GM18511 (cell line): ENCODE data around the gene UBFD1.
"Not testable (repeated sequence)": the region's sequence is repeated elsewhere in the genome, so short reads cannot be mapped to it uniquely, and the experiment has no call there.

ENCODE experiments used
- ATAC-seq: cut with Tn5 transposase; IDR thresholded peaks from one replicate; pipeline ENCODE4 v1.9.1; 2021; ENCODE audit warnings: mild to moderate bottlenecking, moderate library complexity; ENCODE audit not compliant: unreplicated experiment

Gene UBFD1

DNA sequence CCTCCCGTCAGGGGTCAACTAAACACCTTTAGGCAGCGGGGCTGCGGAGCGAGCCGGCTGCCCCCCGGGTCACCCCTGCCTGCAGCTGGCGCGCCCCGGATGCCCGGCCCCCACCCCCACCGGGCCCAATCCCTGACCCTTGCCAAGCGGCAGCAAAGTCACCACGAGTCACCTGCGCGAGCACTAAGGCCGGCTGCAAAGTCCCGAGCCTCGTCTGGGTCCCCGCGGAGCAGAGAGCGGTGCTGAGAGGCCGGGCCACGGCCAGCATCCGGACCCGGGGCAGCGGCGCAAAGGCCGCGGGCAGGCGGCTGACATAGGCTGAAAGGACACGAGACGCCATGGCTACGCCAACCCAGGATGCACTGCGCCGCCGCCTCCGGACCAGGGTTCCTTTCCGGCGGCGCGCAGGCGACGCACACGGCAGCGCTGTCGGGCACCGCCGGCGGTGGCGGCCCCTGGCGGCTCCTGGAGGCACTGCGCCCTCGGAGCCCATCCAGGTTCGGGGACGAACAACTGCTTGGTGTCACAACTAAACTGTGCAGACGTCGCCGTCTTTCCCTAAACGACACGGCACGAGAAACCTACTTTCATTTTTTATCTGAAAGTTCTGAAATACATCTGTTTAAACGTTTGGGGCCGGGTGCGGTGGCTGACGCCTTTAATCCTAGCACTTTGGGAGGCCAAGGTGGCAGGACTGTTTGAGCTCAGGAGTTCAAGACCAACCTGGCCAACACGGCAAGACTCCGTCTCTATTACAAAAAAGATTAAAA, 38.6 kb downstream of the UBFD1 start, which contains the start of gene NDUFAB1:
TSS of gene NDUFAB1 (minus strand) at position 366 of the 770 bp plus-strand sequence. CDS start at position 340, 26 bp downstream.
- peak; percentile 96 for ATAC-seq

- no peak for ATAC-seq
Measured at GRCh38 chr16:23597003-23597756, 39.7 kb downstream of the UBFD1 start.

GRCh38 chr16:23607726-23608125, 50.2 kb downstream of the UBFD1 start:
- no peak for ATAC-seq

DNA sequence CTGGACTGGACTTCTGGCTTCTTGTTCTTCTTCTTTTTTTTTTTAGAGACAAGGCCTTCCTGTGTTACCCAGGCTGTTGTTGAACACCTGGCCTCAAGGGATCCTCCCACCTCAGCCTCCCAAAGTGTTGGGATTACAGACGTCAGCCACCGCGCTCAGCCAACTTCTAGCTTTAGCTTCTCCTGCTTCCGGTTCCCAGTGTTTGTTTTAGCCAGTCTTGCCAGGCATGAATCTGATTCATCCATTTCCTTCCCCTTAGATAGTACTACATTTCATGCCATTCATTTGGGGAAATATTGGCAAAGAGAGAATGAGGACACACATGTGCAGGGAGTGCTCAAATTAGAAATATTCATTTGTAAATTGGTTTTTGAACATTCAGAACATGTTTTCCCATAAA, 50.7 kb downstream of the UBFD1 start:
- ATAC-seq = no peak

DNA sequence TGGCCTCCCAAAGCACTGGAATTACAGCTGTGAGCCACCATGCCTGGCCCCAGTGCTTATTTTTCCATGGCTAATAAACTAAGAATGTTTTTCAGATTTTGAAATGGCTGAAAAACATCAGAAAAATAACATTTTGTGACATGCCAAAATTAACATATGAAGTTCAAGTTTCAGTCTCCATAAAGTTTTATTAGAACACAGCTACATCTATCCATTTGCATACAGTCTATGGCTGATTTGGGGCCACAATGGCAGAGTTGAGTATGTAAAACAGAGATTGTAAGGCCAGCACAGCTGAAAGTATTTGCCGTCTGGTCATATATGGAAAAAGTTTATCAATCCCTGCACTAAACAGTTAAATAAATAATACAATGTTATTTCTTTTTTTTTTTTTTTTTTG, 52.4 kb downstream of the UBFD1 start:
- ATAC-seq = no peak

DNA sequence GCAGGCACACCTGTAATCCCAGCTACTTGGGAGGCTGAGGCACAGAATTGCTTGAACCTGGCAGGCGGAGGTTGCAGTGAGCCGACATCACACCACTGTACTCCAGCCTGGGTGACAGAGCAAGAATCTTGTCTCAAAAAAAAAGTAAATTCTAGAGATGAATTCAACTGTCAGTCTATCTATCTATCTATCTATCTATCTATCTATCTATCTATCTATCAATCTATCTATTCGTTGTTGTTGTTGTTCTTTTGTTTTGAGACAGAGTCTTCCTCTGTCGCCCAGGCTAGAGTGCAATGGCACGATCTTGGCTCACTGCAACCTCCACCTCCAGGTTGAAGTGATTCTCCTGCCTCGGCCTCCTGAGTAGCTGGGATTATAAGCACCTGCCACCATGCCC, 53.4 kb downstream of the UBFD1 start:
- ATAC-seq = not testable (repeated sequence)

DNA sequence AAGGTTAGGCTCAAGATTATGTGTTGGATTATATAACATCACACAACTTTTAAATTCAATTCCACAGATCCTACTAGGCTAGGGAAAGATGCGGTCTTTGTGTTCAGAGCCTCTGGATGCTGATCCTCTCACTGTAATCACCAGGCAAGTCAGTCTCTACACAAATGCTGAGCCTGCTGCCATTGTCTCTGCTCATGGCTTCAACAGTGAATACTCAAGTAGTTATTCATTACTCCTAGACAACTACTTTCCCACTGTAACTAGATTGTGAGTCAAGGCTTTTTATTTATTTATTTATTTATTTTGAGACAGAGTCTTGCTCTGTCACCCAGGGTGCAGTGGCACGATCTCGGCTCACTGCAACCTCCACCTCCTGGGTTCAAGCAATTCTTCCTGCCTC, 54.4 kb downstream of the UBFD1 start:
- no peak for ATAC-seq

- no peak for ATAC-seq
Measured at GRCh38 chr16:23615805-23616204, 58.3 kb downstream of the UBFD1 start.
